Measurements from ENCODE around the gene ATP1A4.

DNA sequence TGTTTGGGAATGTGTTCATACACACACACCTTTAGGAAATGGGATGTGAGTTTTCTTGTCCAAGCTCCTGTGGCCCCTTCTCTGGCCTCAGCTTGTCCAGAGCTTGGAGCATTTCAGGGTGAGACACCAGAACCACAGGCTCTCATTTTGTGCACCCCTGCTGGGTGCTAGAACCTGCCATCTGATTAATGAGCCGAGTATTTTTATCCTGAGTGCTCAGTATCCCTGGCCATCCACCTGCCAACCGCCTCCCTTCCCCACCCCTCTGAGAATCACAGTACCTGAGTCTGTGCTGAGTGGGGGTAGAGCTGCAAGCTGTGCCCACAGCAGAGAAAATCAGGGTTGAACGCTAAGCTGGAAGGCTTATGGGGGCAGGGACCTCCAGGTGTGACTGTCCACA, 40.4 kb downstream of the ATP1A4 start:
- TF ChIP-seq HCFC1 (IDR thresholded peaks at IDR 0.05; ENCODE audit: low read depth, low read length) (no peak), EP300 (IDR thresholded peaks at IDR 0.05; ENCODE audit: low read length) (no peak), CTCF (IDR thresholded peaks at IDR 0.05 in 2 of 3, conservative IDR thresholded peaks at IDR 0.05 in 1 of 3; ENCODE audit: insufficient read depth in 2 of 3, low read depth in 1 of 3, low read length in 3 of 3) (no peak), ZNF592 (IDR thresholded peaks at IDR 0.05) (no peak), FOXO4 (CRISPR knock-in tag; IDR thresholded peaks at IDR 0.05) (no peak), TCF7L2 (IDR thresholded peaks at IDR 0.05; ENCODE audit: low read depth, low read length) (no peak), RAD21 (CRISPR knock-in tag; conservative IDR thresholded peaks at IDR 0.05 in 1 of 2, IDR thresholded peaks at IDR 0.05 in 1 of 2) (no peak), ZNF561 (CRISPR knock-in tag; conservative IDR thresholded peaks at IDR 0.05) (no peak), ESRRA (IDR thresholded peaks at IDR 0.05; ENCODE audit: borderline replicate concordance, low read depth) (no peak), NR2C1 (IDR thresholded peaks at IDR 0.05) (no peak), NR2C1 (tag; IDR thresholded peaks at IDR 0.05) (no peak), JUND (IDR thresholded peaks at IDR 0.05; ENCODE audit: borderline replicate concordance, low read depth, low read length) (no peak), JUND (tag; IDR thresholded peaks at IDR 0.05; ENCODE audit: borderline replicate concordance, low read depth, low read length) (no peak)
- TF ChIP-seq, protein P1, sequence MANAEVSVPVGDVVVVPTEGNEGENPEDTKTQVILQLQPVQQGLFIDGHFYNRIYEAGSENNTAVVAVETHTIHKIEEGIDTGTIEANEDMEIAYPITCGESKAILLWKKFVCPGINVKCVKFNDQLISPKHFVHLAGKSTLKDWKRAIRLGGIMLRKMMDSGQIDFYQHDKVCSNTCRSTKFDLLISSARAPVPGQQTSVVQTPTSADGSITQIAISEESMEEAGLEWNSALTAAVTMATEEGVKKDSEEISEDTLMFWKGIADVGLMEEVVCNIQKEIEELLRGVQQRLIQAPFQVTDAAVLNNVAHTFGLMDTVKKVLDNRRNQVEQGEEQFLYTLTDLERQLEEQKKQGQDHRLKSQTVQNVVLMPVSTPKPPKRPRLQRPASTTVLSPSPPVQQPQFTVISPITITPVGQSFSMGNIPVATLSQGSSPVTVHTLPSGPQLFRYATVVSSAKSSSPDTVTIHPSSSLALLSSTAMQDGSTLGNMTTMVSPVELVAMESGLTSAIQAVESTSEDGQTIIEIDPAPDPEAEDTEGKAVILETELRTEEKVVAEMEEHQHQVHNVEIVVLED (CRISPR knock-in tag; IDR thresholded peaks at IDR 0.05), result no peak
- TF ChIP-seq, protein P2, sequence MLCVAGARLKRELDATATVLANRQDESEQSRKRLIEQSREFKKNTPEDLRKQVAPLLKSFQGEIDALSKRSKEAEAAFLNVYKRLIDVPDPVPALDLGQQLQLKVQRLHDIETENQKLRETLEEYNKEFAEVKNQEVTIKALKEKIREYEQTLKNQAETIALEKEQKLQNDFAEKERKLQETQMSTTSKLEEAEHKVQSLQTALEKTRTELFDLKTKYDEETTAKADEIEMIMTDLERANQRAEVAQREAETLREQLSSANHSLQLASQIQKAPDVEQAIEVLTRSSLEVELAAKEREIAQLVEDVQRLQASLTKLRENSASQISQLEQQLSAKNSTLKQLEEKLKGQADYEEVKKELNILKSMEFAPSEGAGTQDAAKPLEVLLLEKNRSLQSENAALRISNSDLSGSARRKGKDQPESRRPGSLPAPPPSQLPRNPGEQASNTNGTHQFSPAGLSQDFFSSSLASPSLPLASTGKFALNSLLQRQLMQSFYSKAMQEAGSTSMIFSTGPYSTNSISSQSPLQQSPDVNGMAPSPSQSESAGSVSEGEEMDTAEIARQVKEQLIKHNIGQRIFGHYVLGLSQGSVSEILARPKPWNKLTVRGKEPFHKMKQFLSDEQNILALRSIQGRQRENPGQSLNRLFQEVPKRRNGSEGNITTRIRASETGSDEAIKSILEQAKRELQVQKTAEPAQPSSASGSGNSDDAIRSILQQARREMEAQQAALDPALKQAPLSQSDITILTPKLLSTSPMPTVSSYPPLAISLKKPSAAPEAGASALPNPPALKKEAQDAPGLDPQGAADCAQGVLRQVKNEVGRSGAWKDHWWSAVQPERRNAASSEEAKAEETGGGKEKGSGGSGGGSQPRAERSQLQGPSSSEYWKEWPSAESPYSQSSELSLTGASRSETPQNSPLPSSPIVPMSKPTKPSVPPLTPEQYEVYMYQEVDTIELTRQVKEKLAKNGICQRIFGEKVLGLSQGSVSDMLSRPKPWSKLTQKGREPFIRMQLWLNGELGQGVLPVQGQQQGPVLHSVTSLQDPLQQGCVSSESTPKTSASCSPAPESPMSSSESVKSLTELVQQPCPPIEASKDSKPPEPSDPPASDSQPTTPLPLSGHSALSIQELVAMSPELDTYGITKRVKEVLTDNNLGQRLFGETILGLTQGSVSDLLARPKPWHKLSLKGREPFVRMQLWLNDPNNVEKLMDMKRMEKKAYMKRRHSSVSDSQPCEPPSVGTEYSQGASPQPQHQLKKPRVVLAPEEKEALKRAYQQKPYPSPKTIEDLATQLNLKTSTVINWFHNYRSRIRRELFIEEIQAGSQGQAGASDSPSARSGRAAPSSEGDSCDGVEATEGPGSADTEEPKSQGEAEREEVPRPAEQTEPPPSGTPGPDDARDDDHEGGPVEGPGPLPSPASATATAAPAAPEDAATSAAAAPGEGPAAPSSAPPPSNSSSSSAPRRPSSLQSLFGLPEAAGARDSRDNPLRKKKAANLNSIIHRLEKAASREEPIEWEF (CRISPR knock-in tag; IDR thresholded peaks at IDR 0.05), result no peak
- TF ChIP-seq, protein P3, sequence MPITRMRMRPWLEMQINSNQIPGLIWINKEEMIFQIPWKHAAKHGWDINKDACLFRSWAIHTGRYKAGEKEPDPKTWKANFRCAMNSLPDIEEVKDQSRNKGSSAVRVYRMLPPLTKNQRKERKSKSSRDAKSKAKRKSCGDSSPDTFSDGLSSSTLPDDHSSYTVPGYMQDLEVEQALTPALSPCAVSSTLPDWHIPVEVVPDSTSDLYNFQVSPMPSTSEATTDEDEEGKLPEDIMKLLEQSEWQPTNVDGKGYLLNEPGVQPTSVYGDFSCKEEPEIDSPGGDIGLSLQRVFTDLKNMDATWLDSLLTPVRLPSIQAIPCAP (CRISPR knock-in tag; IDR thresholded peaks at IDR 0.05; ENCODE audit: borderline replicate concordance), result no peak

Measured in K562 (cell line).